Tibial nerve (tissue), 4 donors: Measurements from ENCODE around the gene RIPOR1.

Experiments
- EP300 ChIP-seq, 2 donors: sonication (generic); formaldehyde crosslinking; IDR thresholded peaks; one replicate each; pipeline ENCODE4 v1.6.1; 2017; ENCODE audit warnings: antibody characterized with exemption in 2 of 2, mild to moderate bottlenecking in 1 of 2
- POLR2A ChIP-seq, 2 donors: fragments of 450-650 bp; IDR thresholded peaks; one replicate each; pipeline ENCODE4 v1.6.1; 2017; ENCODE audit warnings: antibody characterized with exemption in 2 of 2, mild to moderate bottlenecking in 2 of 2, moderate library complexity in 2 of 2
- TF ChIP-seq, protein P1 (sequence below), 5 experiments: fragments of 200-600 bp in 3 of 5; fragments of 450-650 bp in 2 of 5; sonication (generic) in 3 of 5; IDR thresholded peaks; one replicate each; pipeline ENCODE4 v1.5.1; 2016 to 2019; ENCODE audit warnings: antibody characterized with exemption in 5 of 5, mild to moderate bottlenecking in 3 of 5, moderate library complexity in 2 of 5

DNA sequence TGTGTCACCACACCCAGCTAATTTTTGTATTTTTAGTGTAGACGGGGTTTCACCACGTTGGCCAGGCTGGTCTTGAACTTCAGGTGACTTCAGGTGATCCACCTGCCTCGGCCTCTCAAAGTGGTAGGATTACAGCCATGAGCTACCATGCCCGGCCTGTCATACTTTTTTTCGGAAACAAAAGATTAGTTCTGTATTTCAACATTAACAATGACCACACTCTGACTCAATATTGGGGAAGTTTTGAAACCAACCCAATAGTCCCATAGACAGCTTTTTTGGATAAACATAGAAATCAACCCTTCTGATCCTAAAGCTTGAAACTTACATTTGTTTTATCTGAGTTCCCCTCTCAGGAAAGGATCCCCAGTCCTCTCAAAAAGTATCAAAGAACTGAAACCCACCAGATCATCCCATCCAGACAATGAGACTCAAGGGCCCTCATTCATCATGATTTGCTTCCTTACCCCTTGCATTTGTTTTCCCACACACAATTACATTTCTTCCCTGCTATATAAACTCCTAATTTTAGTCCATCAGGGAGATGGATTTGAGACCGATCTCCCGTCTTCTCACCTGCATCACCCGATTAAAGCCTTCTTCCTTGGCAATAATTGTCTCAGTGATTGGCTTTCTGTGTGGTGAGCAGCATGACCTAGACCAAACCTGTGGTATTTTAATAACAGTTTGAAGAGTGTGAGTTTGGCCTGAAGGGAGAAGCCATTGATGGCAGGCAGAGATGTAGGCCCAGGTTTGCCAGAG lies 38.1 kb upstream of the RIPOR1 start:
- TF ChIP-seq, protein P1, sequence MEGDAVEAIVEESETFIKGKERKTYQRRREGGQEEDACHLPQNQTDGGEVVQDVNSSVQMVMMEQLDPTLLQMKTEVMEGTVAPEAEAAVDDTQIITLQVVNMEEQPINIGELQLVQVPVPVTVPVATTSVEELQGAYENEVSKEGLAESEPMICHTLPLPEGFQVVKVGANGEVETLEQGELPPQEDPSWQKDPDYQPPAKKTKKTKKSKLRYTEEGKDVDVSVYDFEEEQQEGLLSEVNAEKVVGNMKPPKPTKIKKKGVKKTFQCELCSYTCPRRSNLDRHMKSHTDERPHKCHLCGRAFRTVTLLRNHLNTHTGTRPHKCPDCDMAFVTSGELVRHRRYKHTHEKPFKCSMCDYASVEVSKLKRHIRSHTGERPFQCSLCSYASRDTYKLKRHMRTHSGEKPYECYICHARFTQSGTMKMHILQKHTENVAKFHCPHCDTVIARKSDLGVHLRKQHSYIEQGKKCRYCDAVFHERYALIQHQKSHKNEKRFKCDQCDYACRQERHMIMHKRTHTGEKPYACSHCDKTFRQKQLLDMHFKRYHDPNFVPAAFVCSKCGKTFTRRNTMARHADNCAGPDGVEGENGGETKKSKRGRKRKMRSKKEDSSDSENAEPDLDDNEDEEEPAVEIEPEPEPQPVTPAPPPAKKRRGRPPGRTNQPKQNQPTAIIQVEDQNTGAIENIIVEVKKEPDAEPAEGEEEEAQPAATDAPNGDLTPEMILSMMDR (IDR thresholded peaks at IDR 0.05): no peak
- TF ChIP-seq POLR2A (IDR thresholded peaks at IDR 0.05) (no peak), EP300 (IDR thresholded peaks at IDR 0.05) (no peak)
